ENCODE data around the gene MED13L.

- no peak for TF ChIP-seq CTCF (IDR thresholded peaks at IDR 0.05)
- no peak for TF ChIP-seq POLR2A (IDR thresholded peaks at IDR 0.05)
- no peak for TF ChIP-seq EP300 (IDR thresholded peaks at IDR 0.05)
These were observed 98.1 kb downstream of the MED13L start for GRCh38 chr12:116179384-116179783.
